HEK293 (cell line): Measurements from ENCODE around the gene EGR2.
A peak's percentile ranks its signal among the peaks of the same experiment; 100 is the strongest.

ENCODE experiments used
- CTCF ChIP-seq: fragments of 450-650 bp; formaldehyde crosslinking; IDR thresholded peaks from 2 replicates; pipeline ENCODE4 v1.5.1; 2016; ENCODE audit warnings: missing biosample characterization, missing genetic modification characterization
- SP2 ChIP-seq: fragments of 450-650 bp; formaldehyde crosslinking; IDR thresholded peaks from 2 replicates; pipeline ENCODE4 v1.5.1; 2016; ENCODE audit warnings: missing biosample characterization, missing genetic modification characterization
- YY1 ChIP-seq: fragments of 450-650 bp; formaldehyde crosslinking; IDR thresholded peaks from 2 replicates; pipeline ENCODE4 v1.5.1; 2018; ENCODE audit warnings: missing biosample characterization, missing genetic modification characterization
- ZNF292 ChIP-seq: fragments of 450-650 bp; formaldehyde crosslinking; IDR thresholded peaks from 2 replicates; pipeline ENCODE4 v1.5.1; 2016; ENCODE audit warnings: low read depth, missing biosample characterization, missing genetic modification characterization, borderline replicate concordance
- ZNF362 ChIP-seq: fragments of 450-650 bp; formaldehyde crosslinking; IDR thresholded peaks from 2 replicates; pipeline ENCODE4 v1.5.1; 2016; ENCODE audit warnings: missing biosample characterization, missing genetic modification characterization
- ZSCAN30 ChIP-seq: fragments of 450-650 bp; IDR thresholded peaks from 2 replicates; pipeline ENCODE4 v1.5.1; 2018; ENCODE audit warnings: missing biosample characterization, mild to moderate bottlenecking, missing genetic modification characterization, moderate library complexity

GRCh38 chr10:62816331-62817120 lies at the start of gene EGR2:
- TF ChIP-seq ZSCAN30 (tag by site-specific recombination) (peak; percentile 52; the same call in 1 of the 2 replicates), CTCF (no peak), ZNF362 (tag by site-specific recombination) (peak; percentile 92), YY1 (tag by site-specific recombination) (no peak), ZNF292 (tag by site-specific recombination) (no peak), SP2 (tag by site-specific recombination) (peak; percentile 54)
